NCI-H748 (cell line): ENCODE measurements around the gene LSS.

Experiments used
- DNase-seq: peaks from one replicate; lab custom pipeline; 2025; ENCODE audit not compliant: unreplicated experiment; lab: John Stamatoyannopoulos, UW

Gene LSS

DNA sequence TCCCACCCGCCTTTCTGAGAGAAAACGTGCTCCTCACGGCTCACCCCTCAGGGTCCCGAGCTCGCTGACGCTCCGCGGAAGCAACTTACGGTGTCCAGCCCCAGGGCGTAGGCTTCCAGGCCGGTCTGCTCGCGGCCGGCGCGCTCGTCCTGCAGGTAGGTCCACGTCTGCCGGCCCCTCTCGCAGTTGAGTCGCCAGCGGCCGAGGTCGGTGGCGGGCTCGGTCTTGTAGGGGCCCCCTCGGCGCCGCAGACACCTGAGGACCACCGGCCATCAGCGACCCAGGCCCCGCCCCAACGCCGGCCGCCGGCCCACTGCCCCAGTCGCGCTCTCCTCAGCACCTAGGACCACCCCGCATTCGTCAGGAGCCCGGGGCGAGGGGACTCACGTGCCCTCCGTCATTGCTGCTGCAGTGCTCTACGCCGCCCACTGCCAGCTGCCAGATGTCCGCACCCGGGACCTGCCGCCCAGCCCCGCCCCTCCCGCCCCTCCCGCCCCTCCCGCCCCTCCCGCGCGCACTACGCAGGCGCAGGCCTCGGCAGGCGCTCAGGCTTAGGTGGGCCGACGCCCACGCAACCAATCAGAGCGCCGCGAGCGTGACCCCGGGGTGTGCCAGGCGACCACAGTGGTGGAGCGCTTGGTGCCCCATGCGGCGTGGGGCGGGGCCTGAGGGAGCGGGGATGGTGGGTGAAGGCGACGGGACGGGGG lies at the start of gene LSS:
LSS (minus strand) TSS at position 430 of the 707 bp plus-strand sequence; CDS start at position 401, 29 bp downstream.
- peak; percentile 96 for DNase-seq

GRCh38 chr21:46274797-46275390 lies 46.3 kb upstream of the LSS start:
- no peak for DNase-seq

DNA sequence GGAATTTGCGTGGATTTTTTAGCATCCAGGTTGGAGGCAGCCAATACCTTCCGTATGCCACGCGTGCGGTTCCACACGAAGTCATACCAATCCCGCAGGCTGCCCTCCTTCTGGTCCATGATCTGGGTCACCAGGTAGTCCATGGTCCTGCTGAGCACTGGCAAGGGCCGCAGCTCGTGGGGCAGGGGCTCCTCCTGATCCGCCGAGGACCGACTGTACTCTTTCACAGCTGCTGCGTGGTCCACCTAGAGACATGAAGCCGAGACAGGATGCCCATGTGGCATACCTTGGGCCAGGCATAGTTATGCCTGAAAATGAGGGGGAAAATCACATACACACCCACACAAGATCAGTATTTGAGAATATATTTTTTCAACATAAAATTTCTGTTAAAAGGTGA lies 44.8 kb upstream of the LSS start:
- DNase-seq = no peak

GRCh38 chr21:46269466-46269865 lies 40.9 kb upstream of the LSS start:
- no peak for DNase-seq

GRCh38 chr21:46268371-46268770 lies 39.8 kb upstream of the LSS start:
- no peak for DNase-seq

DNA sequence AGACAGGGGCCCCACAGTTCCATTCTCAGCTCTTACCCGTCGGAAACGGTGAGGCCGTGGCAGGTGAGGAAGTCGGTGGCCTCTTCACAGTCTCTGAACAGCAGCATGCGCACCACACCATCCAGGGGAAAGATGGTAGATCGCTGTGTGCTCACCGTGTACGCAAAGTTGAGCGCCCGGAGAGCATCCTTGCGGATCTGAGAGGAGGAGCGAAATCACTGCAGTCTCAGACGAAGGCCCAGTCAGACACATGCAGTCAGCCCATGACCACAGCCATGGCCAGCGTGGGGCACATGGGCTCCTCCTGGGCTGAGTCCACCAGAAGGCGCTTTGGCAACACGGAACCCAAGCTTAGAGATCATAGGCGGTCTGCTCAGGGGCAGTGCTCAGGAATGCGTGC lies 38.4 kb upstream of the LSS start:
- DNase-seq = no peak

DNA sequence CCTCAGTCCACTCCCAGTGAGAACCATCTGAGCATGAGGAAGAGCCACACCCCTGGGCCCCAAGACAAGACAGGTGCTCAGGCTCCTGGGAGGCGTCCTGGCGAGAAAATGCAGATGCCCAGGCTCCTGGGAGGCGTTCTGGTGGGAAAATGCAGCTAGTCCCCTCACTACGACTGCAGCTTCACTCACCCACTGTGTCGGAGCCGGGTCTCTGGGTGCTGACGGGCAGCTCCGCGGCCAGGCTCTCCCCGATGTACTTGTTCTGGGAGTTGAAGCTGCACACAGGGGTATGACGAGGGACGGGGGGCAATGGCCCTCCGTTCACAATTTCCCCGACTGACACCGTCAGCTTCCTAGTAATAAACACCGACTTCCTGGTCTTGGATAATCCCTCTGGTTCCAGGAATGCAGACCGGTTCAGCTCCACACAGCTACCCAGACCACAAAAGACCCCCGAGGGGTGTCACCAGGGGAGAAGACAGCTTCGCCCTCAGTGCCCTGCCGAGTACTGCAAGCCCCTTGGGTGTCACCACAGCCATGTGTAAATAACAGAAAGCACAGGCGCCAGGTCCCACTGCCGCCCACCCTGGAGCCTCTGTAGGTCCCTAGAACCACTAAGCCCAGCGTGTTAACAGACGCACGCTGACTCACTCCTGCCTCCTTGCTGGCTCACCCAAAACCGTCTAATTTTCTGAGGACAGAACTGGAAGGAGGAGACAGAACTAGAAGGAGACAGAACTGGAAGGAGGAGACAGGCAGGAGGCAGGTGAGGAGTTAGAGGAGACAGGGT lies 37.4 kb upstream of the LSS start:
- no peak for DNase-seq

DNA sequence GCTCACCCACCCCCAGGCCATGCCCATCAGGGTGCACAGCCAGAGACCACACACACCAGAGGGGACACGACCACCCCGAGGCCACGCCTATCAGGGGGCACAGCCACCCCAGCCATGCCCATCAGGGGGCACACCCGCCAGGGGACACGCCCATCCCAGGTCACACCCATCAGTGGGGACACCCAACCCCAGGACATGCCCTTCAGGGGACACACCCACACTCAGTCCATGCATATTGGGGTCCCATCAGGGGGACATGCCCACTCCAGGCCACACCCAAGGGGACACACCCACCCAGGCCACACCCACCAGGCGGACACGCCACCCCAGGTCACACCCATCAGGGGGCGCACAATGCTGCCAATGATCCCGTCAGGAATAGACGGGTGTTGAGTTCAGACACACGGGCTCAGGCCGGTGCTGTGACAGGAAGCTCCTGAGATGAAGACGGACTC lies 36.1 kb upstream of the LSS start:
- no peak for DNase-seq

- no peak for DNase-seq
Observed at GRCh38 chr21:46264046-46264689, 35.6 kb upstream of the LSS start.

GRCh38 chr21:46256501-46256994 lies 28.0 kb upstream of the LSS start:
- no peak for DNase-seq

DNA sequence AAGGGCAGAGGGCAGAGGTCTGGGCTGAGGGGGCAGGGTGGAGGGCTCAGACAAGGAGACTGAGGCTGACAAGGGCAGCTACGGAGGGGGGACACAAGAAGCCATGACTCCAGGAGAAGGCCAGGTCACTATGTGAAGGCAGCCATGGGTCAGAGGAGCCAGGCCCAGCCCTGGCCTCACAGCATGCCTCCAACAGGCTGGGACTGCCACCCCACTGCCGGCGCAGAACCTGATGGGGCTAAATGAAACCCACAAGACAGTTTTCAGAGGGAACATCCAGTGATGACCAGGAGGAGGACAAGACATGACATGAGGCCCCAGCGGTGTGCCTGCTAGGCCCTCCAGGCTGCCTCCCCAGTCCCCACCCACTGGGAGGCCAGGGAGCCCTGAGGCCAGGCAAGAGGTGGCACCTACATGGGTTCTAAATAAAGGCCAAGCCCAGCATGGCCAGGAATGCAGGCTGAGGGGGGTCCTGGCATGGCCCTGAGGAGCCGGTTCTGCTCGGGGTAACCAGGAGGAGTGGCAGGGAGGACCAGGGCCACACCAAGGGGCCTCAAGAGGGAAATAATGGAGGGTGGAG lies 27.3 kb upstream of the LSS start:
- DNase-seq = no peak

- no peak for DNase-seq
Observed at GRCh38 chr21:46255166-46255565, 26.6 kb upstream of the LSS start.

DNA sequence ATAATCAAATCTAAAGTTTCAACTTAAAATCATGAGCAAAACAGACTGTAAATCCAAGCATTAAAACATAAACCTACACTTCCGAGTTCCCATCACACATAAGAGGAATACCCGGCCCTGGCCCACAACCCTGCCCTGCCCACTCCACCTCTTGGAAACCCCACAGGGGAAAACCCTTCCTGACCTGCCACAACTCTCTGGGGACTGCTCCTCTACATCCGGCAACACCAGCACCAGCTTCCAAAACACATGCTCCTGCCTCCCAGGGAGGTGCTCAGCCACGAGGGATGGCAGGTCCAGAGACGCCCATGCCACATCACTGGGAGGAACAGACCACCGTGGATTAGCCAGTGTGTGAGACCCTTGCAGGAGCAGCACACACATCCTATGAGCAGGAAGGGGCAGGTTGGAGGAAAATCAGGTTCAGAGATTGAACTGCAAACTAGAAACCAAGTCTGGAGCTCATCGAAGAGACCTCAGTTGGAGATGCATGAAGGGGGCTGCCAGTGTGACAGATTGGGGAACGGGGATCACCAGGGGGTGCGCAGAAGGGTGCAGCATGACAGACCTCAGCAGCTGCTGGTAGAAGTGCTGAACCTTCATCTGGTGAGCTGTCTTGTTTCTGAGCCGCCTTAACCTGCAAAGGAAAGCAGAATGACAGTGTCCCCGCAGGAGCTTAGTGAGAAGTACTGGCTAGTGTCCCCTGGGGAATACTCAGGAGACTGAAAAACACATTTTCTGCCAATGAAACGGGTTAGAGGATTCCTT lies 25.8 kb upstream of the LSS start:
- no peak for DNase-seq

DNA sequence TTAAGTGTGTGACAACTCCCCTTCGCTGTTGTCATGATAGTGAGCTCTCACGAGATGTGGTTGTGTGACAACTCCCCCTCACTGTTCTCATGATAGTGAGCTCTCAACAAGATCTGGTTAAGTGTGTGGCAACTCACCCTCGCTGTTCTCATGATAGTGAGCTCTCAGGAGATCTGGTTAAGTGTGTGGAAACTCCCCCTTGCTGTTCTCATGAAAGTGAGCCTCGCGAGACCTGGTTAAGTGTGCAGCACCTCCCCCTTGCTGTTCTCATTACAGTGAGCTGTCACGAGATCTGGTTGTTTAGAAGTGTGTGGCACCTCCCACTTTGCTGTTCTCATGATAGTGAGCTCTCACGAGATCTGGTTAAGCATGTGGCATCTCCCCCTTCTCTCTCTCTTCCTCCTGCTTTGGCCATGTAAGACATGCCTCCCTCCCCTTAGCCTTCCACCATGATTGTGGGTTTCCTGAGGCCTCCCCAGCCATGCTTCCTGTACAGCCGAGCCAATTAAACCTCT lies 25.1 kb upstream of the LSS start:
- DNase-seq = no peak

DNA sequence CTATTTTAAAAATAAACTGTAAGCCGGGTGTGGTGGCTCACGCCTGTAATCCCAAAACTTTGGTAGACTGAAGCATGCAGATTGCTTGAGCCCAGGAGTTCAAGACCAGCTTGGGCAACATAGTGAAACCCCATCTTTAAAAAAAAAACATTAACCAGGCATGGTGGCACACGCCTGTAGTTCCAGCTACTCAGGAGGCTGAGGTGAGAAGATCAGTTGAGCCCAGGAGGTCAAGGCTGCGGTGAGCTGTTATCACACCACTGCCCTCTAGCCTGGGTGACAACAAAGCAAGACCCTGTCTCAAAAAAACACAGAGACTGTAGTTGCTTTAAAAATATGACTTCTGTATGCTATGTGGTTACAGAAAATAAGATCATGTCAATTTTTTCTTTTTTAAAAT lies 24.3 kb upstream of the LSS start:
- no peak for DNase-seq

DNA sequence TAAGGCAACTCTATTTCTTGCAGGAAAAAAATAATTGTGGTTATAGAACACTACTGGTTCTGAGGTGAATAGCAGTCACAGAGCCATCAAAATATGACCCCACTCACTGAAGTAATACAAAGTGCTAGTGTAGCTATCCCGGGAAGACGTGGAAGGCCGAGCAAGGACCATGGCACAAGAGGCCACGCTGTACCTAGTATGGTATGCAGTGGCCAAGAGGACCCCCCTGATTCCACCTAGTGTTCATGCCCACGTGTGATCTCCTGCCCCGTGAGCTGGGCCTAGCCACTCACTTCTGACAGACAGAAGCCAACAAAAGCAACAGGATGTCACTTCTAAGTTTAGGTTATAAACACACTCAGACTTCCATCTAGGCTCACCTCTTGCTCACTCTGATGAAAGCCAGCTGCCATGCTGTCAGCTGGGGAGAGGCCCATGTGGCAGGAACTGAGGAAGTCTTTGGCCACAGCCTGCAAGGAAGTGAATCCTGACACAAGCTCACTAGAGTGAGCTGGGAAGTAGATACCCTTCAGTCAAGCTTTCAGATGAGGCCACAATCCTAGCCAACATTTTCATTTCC lies 21.7 kb upstream of the LSS start:
- DNase-seq = no peak

DNA sequence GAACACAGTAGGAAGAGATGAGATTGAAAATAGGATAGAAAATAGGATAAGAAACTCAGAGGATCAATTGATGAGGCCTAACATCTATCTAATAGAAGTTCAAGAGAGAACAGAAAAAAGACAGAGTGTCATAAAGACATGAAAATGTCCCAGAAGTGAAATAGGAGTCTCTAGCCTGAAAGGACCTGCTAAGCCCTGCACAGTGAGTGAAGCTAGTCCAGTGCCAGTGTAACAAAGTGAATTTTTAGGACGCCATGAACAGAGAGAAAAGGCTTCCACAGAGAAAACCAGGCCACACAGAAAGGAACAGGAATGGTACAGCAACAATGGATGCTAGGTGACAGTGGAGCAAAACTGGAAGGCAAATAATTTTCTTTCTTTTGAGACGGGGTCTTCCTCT lies 20.3 kb upstream of the LSS start:
- no peak for DNase-seq

GRCh38 chr21:46248422-46248782 lies 19.8 kb upstream of the LSS start:
- DNase-seq = no peak

- DNase-seq = no peak
Observed at GRCh38 chr21:46247699-46248421, 19.3 kb upstream of the LSS start.
